ENCODE measurements around the gene PLIN3. TPM values are rescaled to one million over a fixed set of nuclear protein-coding genes. Genes with fewer than 3 reads are reported as not detected.

The PLIN3 gene
- total and polyA plus RNA-seq, 2 donors (not counting 1 experiment from before 2014, with no cell fraction given), result 27.6 to 34.3 TPM

DNA sequence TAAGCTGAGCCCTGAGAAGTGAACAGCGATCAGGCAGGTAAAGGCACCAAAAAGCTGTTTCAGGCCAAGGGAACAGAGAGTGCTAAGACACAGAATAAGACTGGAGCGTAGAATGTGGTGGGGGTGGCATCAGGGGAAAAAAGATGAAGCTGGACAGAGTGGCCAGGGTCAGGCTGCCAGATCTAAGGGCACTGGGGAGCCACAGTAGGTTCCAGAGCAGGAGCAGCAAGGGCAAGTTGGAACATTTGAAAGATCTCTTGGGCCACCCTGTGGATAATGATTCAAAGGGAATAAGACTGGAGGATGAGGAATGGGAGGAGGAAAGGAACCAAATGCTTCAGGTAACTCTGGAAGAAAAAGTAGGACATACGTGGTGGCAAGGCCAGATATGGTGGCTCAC is 6.5 kb upstream of the PLIN3 start:
- peaks cover 6% of the 10 kb centered on the region for H3K27me3 Mint-ChIP-seq
- intact Hi-C loops (cut with micrococcal nuclease), result no loop called here
- no peak overlapping the region for H3K4me3 ChIP-seq (ENCODE audit: control extremely low read depth in 1 of 5, extremely low read depth in 1 of 5, insufficient read depth in 1 of 5, low read depth in 2 of 5, low read length in 4 of 5)
- H3K4me1 Mint-ChIP-seq, result peaks cover 10% of the 10 kb centered on the region
- H4K20me1 ChIP-seq (ENCODE audit: control insufficient read depth, insufficient read depth, low read length, poor library complexity, severe bottlenecking), result peaks cover 6% of the 10 kb centered on the region
- H3K4me3 Mint-ChIP-seq, result no peak overlapping the region
- H3K27ac ChIP-seq (ENCODE audit: low read length in 2 of 2), result no peak overlapping the region
- no peak overlapping the region for H3K4me2 ChIP-seq (replicated peaks; ENCODE audit: low read depth, low read length, poor library complexity, severe bottlenecking)
- CTCF ChIA-PET, result interaction anchor here (0.7 to 13.6 kb wide), 7 partner anchors 37 to 169 kb away, joined by 3 to 219 read pairs (median 5); partner anchors contain the start of genes KDM4B and UHRF1
- no peak overlapping the region for H2AFZ ChIP-seq (ENCODE audit: insufficient read depth, low read depth, low read length, poor library complexity, severe bottlenecking)
- no peaks in the 10 kb centered on the region for H3K9me3 Mint-ChIP-seq (ENCODE audit: insufficient read depth)
- H3K27me3 ChIP-seq (replicated peaks in 1 of 4; ENCODE audit: control extremely low read depth in 1 of 4, control insufficient read depth in 3 of 4, insufficient read depth in 4 of 4, low read length in 3 of 4), result peaks cover 0 to 14% (median 1%) of the 10 kb centered on the region in 4 experiments
- no peaks in the 10 kb centered on the region for H3K36me3 ChIP-seq (replicated peaks in 1 of 2; ENCODE audit: control extremely low read depth in 1 of 2, control insufficient read depth in 1 of 2, extremely low read depth in 1 of 2, insufficient read depth in 2 of 2, low read length in 1 of 2)
- POLR2A ChIA-PET, result no interaction called here
- H3K9ac ChIP-seq (ENCODE audit: low read length), result no peak overlapping the region
- 92% methylated on average over 3 of the region's 3 CpGs for WGBS (ENCODE audit: insufficient coverage)
- TF ChIP-seq, protein P1, sequence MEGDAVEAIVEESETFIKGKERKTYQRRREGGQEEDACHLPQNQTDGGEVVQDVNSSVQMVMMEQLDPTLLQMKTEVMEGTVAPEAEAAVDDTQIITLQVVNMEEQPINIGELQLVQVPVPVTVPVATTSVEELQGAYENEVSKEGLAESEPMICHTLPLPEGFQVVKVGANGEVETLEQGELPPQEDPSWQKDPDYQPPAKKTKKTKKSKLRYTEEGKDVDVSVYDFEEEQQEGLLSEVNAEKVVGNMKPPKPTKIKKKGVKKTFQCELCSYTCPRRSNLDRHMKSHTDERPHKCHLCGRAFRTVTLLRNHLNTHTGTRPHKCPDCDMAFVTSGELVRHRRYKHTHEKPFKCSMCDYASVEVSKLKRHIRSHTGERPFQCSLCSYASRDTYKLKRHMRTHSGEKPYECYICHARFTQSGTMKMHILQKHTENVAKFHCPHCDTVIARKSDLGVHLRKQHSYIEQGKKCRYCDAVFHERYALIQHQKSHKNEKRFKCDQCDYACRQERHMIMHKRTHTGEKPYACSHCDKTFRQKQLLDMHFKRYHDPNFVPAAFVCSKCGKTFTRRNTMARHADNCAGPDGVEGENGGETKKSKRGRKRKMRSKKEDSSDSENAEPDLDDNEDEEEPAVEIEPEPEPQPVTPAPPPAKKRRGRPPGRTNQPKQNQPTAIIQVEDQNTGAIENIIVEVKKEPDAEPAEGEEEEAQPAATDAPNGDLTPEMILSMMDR (IDR thresholded peaks at IDR 0.05), result no peak
- no peak for TF ChIP-seq EZH2 (IDR thresholded peaks at IDR 0.05; ENCODE audit: borderline replicate concordance, insufficient read depth, low read depth, low read length, poor library complexity, severe bottlenecking)
- H3K4me1 ChIP-seq (ENCODE audit: control insufficient read depth in 2 of 2, insufficient read depth in 2 of 2, low read length in 2 of 2), result peaks cover 13 to 23% of the 10 kb centered on the region in 2 donors
- no peak for ATAC-seq (ENCODE audit: low read depth)
- DNase-seq, result no peak
- H3K9me3 ChIP-seq (ENCODE audit: control extremely low read depth in 1 of 3, control insufficient read depth in 2 of 3, insufficient read depth in 1 of 3, low read length in 2 of 3), result no peaks in the 10 kb centered on the region
- peaks cover 12% of the 10 kb centered on the region for H3K79me2 ChIP-seq (ENCODE audit: control insufficient read depth, insufficient read depth, low read length)
- no peak overlapping the region for H3K27ac Mint-ChIP-seq

DNA sequence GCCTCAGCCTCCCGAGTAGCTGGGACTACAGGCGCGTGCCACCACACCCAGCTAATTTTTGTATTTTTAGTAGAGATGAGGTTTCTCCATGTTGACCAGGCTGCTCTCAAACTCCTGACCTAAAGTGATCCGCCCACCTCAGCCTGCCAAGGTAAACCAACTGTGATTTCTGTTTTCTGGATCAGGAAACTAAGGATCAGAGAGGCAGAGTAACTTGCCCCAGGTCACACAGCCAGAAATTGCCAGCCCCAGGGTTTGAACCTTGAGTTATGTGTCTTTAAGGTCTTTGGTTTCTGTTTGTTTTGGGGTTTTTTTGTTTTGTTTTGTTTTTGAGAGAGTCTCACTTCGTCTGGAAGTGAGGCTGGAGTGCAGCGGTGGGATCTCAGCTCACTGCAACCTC is 4.2 kb upstream of the PLIN3 start:
- no peaks in the 10 kb centered on the region for H3K9me3 Mint-ChIP-seq (ENCODE audit: insufficient read depth)
- no peak overlapping the region for H3K9ac ChIP-seq (ENCODE audit: low read length)
- WGBS (ENCODE audit: insufficient coverage), result 67% methylated on average over 3 of the region's 6 CpGs
- peaks cover 9% of the 10 kb centered on the region for H3K4me1 Mint-ChIP-seq
- TF ChIP-seq EZH2 (IDR thresholded peaks at IDR 0.05; ENCODE audit: borderline replicate concordance, insufficient read depth, low read depth, low read length, poor library complexity, severe bottlenecking), result no peak
- TF ChIP-seq, protein P1 (IDR thresholded peaks at IDR 0.05), result no peak
- H3K4me3 ChIP-seq (ENCODE audit: control extremely low read depth in 1 of 5, extremely low read depth in 1 of 5, insufficient read depth in 1 of 5, low read depth in 2 of 5, low read length in 4 of 5), result no peak overlapping the region
- intact Hi-C loops (cut with micrococcal nuclease), result loop anchor here (1.0 kb wide), 1 partner anchor 40 kb away; no protein-coding TSS in a partner anchor
- POLR2A ChIA-PET, result interaction anchor here (0.7 kb wide), 1 partner anchor 714 kb away, joined by 4 read pairs; no protein-coding TSS in a partner anchor
- peaks cover 3 to 24% of the 10 kb centered on the region in 2 donors for H3K4me1 ChIP-seq (ENCODE audit: control insufficient read depth in 2 of 2, insufficient read depth in 2 of 2, low read length in 2 of 2)
- H3K9me3 ChIP-seq (ENCODE audit: control extremely low read depth in 1 of 3, control insufficient read depth in 2 of 3, insufficient read depth in 1 of 3, low read length in 2 of 3), result no peaks in the 10 kb centered on the region
- H3K79me2 ChIP-seq (ENCODE audit: control insufficient read depth, insufficient read depth, low read length), result peaks cover 6% of the 10 kb centered on the region
- H3K27me3 Mint-ChIP-seq, result peaks cover 6% of the 10 kb centered on the region
- H2AFZ ChIP-seq (ENCODE audit: insufficient read depth, low read depth, low read length, poor library complexity, severe bottlenecking), result no peak overlapping the region
- no peaks in the 10 kb centered on the region for H3K36me3 ChIP-seq (replicated peaks in 1 of 2; ENCODE audit: control extremely low read depth in 1 of 2, control insufficient read depth in 1 of 2, extremely low read depth in 1 of 2, insufficient read depth in 2 of 2, low read length in 1 of 2)
- H3K27me3 ChIP-seq (replicated peaks in 1 of 4; ENCODE audit: control extremely low read depth in 1 of 4, control insufficient read depth in 3 of 4, insufficient read depth in 4 of 4, low read length in 3 of 4), result peaks cover 0 to 2% (median 0%) of the 10 kb centered on the region in 4 experiments
- H3K4me3 Mint-ChIP-seq, result no peak overlapping the region
- H4K20me1 ChIP-seq (ENCODE audit: control insufficient read depth, insufficient read depth, low read length, poor library complexity, severe bottlenecking), result no peaks in the 10 kb centered on the region
- H3K27ac Mint-ChIP-seq, result no peak overlapping the region
- no peak for ATAC-seq (ENCODE audit: low read depth)
- CTCF ChIA-PET, result interaction anchor here (0.7 to 13.6 kb wide), 13 partner anchors 8 to 159 kb away, joined by 3 to 219 read pairs (median 4); partner anchors contain the start of gene UHRF1
- DNase-seq, result no peak
- H3K4me2 ChIP-seq (replicated peaks; ENCODE audit: low read depth, low read length, poor library complexity, severe bottlenecking), result no peak overlapping the region
- no peak overlapping the region for H3K27ac ChIP-seq (ENCODE audit: low read length in 2 of 2)
